Smooth muscle cell (in vitro differentiated cells): Measurements from ENCODE around the gene IFRD1. TPM values are rescaled to one million over a fixed set of nuclear protein-coding genes. Genes with fewer than 3 reads are reported as not detected.

Source experiments
- DNase-seq: peaks from one replicate; lab custom pipeline; 2025; ENCODE audit not compliant: unreplicated experiment; lab: John Stamatoyannopoulos, UW
- H2AFZ ChIP-seq: fragments of 200-600 bp; sonication (generic); 2 replicates; pipeline ENCODE4 v1.6.0; 2016; ENCODE audit warnings: antibody characterized with exemption, low read depth, mild to moderate bottlenecking
- H3F3A ChIP-seq: fragments of 200-600 bp; sonication (generic); 2 replicates; pipeline ENCODE4 v1.6.0; 2017; ENCODE audit warnings: antibody characterized with exemption, low read depth
- H3K27ac ChIP-seq: fragments of 200-600 bp; sonication (generic); 2 replicates; pipeline ENCODE4 v1.5.1; 2016; ENCODE audit warnings: low read depth, mild to moderate bottlenecking
- H3K27me3 ChIP-seq: fragments of 200-600 bp; sonication (generic); 2 replicates; pipeline ENCODE4 v1.6.1; 2016; ENCODE audit warnings: low read depth, mild to moderate bottlenecking
- H3K36me3 ChIP-seq: fragments of 200-600 bp; sonication (generic); 2 replicates; pipeline ENCODE4 v1.5.1; 2016; ENCODE audit warnings: low read depth
- H3K4me1 ChIP-seq: fragments of 200-600 bp; sonication (generic); 2 replicates; pipeline ENCODE4 v1.5.1; 2016; ENCODE audit warnings: low read depth
- H3K4me2 ChIP-seq: fragments of 200-600 bp; sonication (generic); 2 replicates; pipeline ENCODE4 v1.6.0; 2016; ENCODE audit warnings: mild to moderate bottlenecking
- H3K4me3 ChIP-seq: fragments of 200-600 bp; sonication (generic); 2 replicates; pipeline ENCODE4 v1.5.1; 2016; ENCODE audit warnings: mild to moderate bottlenecking
- H3K79me2 ChIP-seq: fragments of 200-600 bp; sonication (generic); 2 replicates; pipeline ENCODE4 v1.6.0; 2016; ENCODE audit warnings: low read depth, mild to moderate bottlenecking
- H3K9ac ChIP-seq: fragments of 200-600 bp; sonication (generic); 2 replicates; pipeline ENCODE4 v1.6.0; 2016; ENCODE audit warnings: low read depth
- H3K9me3 ChIP-seq: fragments of 200-600 bp; sonication (generic); replicated peaks from 2 replicates; pipeline ENCODE4 v1.5.1; 2016; ENCODE audit warnings: low read depth
- H4K20me1 ChIP-seq: fragments of 200-600 bp; sonication (generic); 2 replicates; pipeline ENCODE4 v1.6.0; 2016; ENCODE audit warnings: low read depth
- WGBS: methylation state at CpG from one replicate; pipeline ENCODE4 v1.1.7; 2016; ENCODE audit warnings: low lambda C conversion rate; 5-methylcytosine and 5-hydroxymethylcytosine counted together
- polyA plus RNA-seq: library from polyadenylated mRNA; unstranded; fragments of >200 nt; fragmentation: Nextera tagmentation; extraction: Ambion mirVana; gene quantifications from 2 replicates; pipeline ENCODE4 v1.2.1, GENCODE V29; 2016
- total RNA-seq: library from RNA; depleted of rRNA; stranded (reverse); fragments of >200 nt; gene quantifications from 2 replicates; pipeline ENCODE4 v1.2.3, GENCODE V29; 2014
- TF ChIP-seq, protein P1 (sequence below): fragments of 200-600 bp; sonication (generic); IDR thresholded peaks from 2 replicates; pipeline ENCODE4 v1.5.1; 2017; ENCODE audit warnings: borderline replicate concordance, mild to moderate bottlenecking, antibody characterized with exemption; ENCODE audit not compliant: insufficient read depth, poor library complexity, severe bottlenecking

The IFRD1 gene
- total and polyA plus RNA-seq, 2 experiments from 2014 or later: 70.5 to 150 TPM

DNA sequence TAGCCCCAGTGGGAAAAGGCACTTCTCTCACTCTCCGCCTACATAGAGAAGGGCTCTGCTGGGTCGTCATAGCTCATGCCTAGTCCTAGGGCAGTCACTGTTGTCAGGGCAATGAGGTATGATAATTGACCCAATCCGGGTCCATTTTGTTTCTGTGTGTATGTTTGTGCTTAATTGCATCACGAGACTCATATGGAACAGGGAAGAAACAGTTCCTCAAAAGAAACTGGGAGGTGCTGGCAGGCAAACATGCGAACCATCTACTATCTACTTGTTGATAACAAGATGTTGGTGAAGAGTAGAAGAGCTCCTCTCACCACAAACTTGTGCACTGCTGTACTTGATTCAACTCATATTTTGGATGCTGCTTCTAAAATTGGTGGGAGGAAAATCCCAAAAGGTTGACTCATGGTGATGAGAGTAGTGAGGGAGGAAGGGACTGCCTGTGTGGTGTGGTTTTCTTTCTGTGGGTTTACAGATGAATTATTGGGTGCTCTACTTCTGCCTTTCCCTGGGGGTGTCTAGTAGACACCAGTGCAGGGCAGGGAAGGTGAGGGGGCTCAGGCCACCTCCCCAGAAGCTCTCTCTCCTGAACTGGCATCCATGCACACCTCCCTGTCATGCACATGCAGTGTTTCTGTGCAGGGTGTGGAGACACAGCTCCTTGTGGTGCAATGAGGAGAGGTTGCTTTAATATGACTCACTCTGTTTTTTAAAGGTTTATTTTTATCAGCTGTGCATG lies 59.9 kb downstream of the IFRD1 start:
- Histone ChIP-seq H3K79me2 (no peaks in the 10 kb centered on the region), H3K27me3 (peaks cover 2% of the 10 kb centered on the region), H3K4me1 (no peaks in the 10 kb centered on the region), H3F3A (peaks cover 2% of the 10 kb centered on the region), H2AFZ (peak overlapping the region; percentile 28), H3K4me3 (no peak overlapping the region), H3K36me3 (no peaks in the 10 kb centered on the region), H3K4me2 (peak overlapping the region; percentile 28), H3K9ac (peak overlapping the region; percentile 25), H4K20me1 (no peaks in the 10 kb centered on the region), H3K27ac (peak overlapping the region; percentile 68), H3K9me3 (no peaks in the 10 kb centered on the region)
- TF ChIP-seq, protein P1, sequence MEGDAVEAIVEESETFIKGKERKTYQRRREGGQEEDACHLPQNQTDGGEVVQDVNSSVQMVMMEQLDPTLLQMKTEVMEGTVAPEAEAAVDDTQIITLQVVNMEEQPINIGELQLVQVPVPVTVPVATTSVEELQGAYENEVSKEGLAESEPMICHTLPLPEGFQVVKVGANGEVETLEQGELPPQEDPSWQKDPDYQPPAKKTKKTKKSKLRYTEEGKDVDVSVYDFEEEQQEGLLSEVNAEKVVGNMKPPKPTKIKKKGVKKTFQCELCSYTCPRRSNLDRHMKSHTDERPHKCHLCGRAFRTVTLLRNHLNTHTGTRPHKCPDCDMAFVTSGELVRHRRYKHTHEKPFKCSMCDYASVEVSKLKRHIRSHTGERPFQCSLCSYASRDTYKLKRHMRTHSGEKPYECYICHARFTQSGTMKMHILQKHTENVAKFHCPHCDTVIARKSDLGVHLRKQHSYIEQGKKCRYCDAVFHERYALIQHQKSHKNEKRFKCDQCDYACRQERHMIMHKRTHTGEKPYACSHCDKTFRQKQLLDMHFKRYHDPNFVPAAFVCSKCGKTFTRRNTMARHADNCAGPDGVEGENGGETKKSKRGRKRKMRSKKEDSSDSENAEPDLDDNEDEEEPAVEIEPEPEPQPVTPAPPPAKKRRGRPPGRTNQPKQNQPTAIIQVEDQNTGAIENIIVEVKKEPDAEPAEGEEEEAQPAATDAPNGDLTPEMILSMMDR: no peak
- DNase-seq: no peak
- 56% methylated on average over 5 of the region's 5 CpGs for WGBS

DNA sequence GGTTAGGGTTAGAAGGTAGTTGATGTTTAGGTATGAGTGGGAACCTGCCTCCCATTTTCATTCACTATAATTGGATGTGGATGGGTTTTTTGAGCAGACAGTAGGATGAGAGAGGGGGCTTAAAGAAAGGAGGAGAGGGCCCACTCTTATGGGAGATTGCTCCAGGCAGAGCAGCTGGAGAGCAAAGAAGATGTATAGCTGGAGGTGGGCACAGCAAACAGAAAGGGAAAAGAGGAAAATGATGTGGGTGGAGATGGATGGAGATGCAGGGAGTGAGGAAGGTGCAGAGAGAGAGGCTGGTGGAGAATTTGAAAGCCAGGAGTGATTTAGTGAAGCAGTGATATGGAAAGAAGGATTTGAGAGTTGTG lies 60.5 kb downstream of the IFRD1 start:
- no peak overlapping the region for H3K4me2 ChIP-seq
- no peak overlapping the region for H3K4me3 ChIP-seq
- H3K27ac ChIP-seq: no peak overlapping the region

DNA sequence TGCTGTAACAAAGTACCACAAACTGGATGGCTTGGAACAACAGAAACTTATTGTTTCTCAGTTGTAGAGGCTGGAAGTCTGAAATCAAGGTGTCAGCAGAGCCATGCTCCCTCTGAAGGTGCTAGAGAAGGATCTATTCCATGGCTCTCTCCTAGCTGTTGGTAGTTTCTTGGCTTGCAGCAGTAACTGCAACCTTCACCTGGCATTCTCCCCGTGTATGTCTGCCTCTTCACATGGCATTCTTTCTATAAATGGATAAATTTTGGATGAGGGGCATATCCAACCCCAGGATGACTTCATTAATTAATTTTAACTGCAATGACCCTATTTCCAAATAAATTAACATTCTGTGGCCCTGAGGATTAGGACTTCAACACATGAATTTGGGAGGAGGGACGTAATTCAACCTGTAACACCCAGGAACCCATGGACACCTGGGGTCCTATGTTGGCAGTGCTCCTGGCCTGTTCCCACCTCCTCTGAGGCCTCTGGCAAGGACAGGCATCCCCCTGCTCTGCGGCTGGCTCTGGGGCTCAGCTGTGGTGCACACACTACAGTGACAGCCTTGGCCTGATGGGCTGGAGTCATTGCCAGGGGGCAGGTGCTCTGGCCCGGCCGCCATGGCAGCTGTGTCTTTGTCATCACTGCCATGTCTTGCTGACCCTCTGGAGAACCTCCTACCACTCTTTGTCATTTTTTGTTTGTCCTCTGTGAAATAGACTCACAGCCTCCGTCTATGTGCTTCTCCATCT lies 61.4 kb downstream of the IFRD1 start:
- H3K9me3 ChIP-seq: no peaks in the 10 kb centered on the region
- no peaks in the 10 kb centered on the region for H3K36me3 ChIP-seq
- TF ChIP-seq, protein P1: no peak
- no peak overlapping the region for H2AFZ ChIP-seq
- no peak overlapping the region for H3K27ac ChIP-seq
- no peak overlapping the region for H3K9ac ChIP-seq
- no peak overlapping the region for H3K4me2 ChIP-seq
- H3K27me3 ChIP-seq: peaks cover 4% of the 10 kb centered on the region
- H4K20me1 ChIP-seq: no peaks in the 10 kb centered on the region
- H3K79me2 ChIP-seq: no peaks in the 10 kb centered on the region
- no peak for DNase-seq
- H3K4me3 ChIP-seq: no peak overlapping the region
- no peaks in the 10 kb centered on the region for H3K4me1 ChIP-seq
- WGBS: 83% methylated on average over 6 of the region's 6 CpGs
- H3F3A ChIP-seq: no peaks in the 10 kb centered on the region

More for the DNA sequence above, 60.5 kb downstream of the IFRD1 start:
- Histone ChIP-seq H3K4me1 (no peaks in the 10 kb centered on the region), H3K9me3 (no peaks in the 10 kb centered on the region), H3K9ac (no peak overlapping the region), H3K36me3 (no peaks in the 10 kb centered on the region), H3K79me2 (no peaks in the 10 kb centered on the region), H4K20me1 (no peaks in the 10 kb centered on the region), H3K27me3 (peaks cover 4% of the 10 kb centered on the region), H3F3A (no peaks in the 10 kb centered on the region), H2AFZ (no peak overlapping the region)
- TF ChIP-seq, protein P1: no peak
- no peak for DNase-seq
